Regular cardiac myocyte (primary cell): ENCODE measurements around the gene SLCO3A1. TPM values are rescaled to one million over a fixed set of nuclear protein-coding genes. Genes with fewer than 3 reads are reported as not detected.

Source experiments
- total RNA-seq: library from RNA; depleted of rRNA; stranded (reverse); fragments of >200 nt; gene quantifications from 2 replicates; pipeline ENCODE4 v1.2.3, GENCODE V29; 2014

Gene SLCO3A1
- total RNA-seq, result 2.8 and 3.5 TPM in 2 replicates

DNA sequence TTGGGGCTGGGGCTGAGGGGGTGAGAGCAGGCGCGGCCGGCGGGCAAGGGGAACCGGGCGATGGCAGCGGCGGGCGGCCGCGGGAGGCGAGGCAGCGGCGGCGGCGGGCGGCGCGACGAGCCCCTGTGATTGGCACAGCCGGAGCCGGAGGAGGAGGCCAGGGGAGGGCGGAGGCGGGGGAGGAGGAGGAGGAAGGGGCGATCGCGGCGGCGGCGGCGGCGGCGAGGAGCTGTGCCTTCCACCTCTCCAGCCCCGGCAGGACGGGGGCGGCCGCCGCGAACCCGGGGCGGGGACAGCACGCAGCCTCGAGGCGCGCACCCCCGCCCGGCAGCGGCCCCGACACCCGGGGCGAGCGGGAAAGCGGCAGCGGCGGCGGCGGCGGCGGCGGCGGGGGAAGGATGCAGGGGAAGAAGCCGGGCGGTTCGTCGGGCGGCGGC lies at the start of gene SLCO3A1:
TSS of gene SLCO3A1 (plus strand) at position 198 of the 437 bp plus-strand sequence.

